CMK (cell line): ENCODE data around the gene CRYBA2.

Source experiments
- DNase-seq: peaks from one replicate; pipeline ENCODE4 v3.0.0-alpha.2; 2010; ENCODE audit warnings: low read depth

The CRYBA2 gene

DNA sequence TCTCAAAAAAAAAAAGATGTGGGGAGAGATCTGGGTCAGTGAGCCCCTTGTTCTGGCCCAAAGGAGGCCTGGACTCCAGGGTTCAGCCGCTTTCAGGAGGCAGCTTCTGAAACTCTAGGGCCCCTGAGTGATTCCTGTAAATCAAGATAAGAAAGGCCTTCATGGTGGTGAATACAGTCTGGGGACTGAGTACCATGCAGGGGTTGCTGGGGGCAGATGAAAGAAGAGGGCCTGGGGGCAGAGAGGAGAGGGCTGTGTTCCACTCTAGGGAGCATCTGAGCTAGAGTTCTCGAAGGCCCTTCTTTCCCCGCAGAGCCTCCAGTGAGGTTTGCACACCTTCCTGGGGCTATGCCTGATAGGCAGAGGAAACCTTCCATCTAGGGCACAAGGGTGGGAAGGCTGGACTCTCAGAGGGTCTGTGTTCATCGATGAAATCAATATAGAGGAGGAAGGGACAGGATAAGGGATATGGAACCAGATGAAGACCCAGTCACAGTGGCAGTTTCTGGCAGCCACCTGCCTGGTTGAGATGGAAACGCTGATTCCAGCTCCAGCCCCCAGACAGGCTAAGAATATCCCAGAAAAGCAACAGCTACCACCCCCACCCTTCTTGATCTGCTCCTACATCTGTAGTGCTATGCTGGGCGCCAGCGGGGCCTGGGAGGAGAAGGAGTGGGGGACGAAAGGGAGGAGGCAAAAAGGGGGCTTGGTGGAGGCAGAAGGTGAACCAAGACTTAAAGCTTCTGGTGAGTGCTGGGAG lies 38.5 kb downstream of the CRYBA2 start:
- no peak for DNase-seq

DNA sequence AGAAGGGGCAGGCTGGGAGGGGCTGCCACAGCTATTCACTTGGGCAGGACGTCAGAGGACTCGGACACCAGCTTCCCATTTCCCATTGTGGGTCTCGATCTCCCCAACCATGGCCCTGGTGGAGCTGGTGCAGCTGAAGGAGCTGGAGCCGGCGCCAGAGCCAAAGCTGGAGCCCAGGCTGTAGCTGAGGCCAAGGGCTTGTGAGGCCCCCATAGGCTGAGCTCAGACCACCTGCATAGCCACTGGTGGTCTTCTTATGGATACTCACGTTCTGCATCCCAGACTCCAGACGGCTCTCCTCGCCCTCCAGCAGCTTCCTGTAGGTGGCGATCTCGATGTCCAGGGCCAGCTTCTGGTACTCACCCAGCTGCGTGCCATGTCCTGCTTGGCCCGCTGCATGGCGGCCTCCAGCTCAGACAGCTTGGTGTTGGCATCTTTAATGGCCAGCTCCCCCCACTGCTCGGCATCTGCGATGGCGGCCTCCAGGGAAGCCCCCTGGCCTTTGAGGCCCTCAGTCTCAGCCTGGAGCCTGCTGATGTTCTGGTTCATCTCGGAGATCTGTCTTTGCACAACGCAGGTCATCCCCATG lies 39.8 kb downstream of the CRYBA2 start:
- DNase-seq, result no peak

- DNase-seq, result no peak
These were observed 41.1 kb downstream of the CRYBA2 start for GRCh38 chr2:218952160-218952559.

- DNase-seq, result no peak
These were observed 46.6 kb downstream of the CRYBA2 start for GRCh38 chr2:218946621-218947020.

DNA sequence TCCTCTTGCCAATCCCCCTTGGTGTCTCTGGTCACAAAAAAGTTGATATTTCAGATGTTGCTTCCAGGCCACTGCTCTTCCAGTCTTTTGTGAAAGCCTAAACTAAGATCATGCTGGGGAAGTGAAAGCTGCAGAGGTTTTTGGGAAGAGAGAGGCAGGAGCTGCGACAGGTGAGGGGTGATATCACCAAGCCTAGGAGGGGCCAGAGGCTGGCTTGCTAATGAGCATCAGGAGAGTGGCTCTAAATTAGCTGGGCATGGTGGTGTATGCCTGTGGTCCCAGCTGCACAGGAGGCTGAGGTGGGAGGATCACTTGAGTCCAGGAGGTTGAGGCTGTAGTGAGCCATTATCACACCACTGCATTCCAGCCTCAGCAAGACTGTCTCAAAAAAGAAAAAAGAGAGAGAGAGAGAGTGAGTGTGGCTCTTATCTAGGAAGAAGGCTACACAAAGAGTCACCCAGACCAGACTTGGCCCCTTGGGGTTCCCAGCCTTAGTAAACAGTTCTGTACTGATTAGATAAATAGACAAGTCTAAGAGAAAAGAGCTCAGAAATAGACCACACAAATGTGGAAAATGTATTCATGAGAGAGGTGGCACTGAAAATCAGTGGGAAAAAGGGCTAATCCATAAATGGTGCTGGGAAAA lies 48.3 kb downstream of the CRYBA2 start:
- no peak for DNase-seq
